Ovary (tissue), 3 donors: ENCODE results near the gene DGCR6L.
"Not testable (repeated sequence)": the region's sequence is repeated elsewhere in the genome, so short reads cannot be mapped to it uniquely, and the experiment has no call there.

Source experiments
- EP300 ChIP-seq: sonication (generic); formaldehyde crosslinking; IDR thresholded peaks from one replicate; pipeline ENCODE4 v1.6.1; 2017; ENCODE audit warnings: antibody characterized with exemption
- POLR2A ChIP-seq: fragments of 450-650 bp; IDR thresholded peaks from one replicate; pipeline ENCODE4 v1.6.1; 2017; ENCODE audit warnings: antibody characterized with exemption, mild to moderate bottlenecking, moderate library complexity
- TF ChIP-seq, protein P1 (sequence below), 3 donors: fragments of 450-650 bp in 2 of 3; fragments of 200-600 bp in 1 of 3; IDR thresholded peaks; one replicate each; pipeline versions ENCODE4 v1.5.1 to v1.8.0; 2016 to 2022; ENCODE audit warnings: antibody characterized with exemption in 3 of 3, mild to moderate bottlenecking in 1 of 3
- donor health status: DM: no; HTN: no; CAD: no.

- TF ChIP-seq, protein P1, sequence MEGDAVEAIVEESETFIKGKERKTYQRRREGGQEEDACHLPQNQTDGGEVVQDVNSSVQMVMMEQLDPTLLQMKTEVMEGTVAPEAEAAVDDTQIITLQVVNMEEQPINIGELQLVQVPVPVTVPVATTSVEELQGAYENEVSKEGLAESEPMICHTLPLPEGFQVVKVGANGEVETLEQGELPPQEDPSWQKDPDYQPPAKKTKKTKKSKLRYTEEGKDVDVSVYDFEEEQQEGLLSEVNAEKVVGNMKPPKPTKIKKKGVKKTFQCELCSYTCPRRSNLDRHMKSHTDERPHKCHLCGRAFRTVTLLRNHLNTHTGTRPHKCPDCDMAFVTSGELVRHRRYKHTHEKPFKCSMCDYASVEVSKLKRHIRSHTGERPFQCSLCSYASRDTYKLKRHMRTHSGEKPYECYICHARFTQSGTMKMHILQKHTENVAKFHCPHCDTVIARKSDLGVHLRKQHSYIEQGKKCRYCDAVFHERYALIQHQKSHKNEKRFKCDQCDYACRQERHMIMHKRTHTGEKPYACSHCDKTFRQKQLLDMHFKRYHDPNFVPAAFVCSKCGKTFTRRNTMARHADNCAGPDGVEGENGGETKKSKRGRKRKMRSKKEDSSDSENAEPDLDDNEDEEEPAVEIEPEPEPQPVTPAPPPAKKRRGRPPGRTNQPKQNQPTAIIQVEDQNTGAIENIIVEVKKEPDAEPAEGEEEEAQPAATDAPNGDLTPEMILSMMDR (IDR thresholded peaks at IDR 0.05), result not testable (repeated sequence)
- not testable (repeated sequence) for TF ChIP-seq POLR2A, EP300
Observed at GRCh38 chr22:20311249-20312062, 8.4 kb downstream of the DGCR6L start.
